Ishikawa (cell line): ENCODE results near the gene SLFN12L.

Experiments used
- CREB1 ChIP-seq: IDR thresholded peaks from 2 replicates; pipeline ENCODE4 v1.6.1; 2012; ENCODE audit warnings: low read depth
- EGR1 ChIP-seq: IDR thresholded peaks from 2 replicates; pipeline ENCODE4 v1.6.1; 2012
- EP300 ChIP-seq: IDR thresholded peaks from 2 replicates; pipeline ENCODE4 v1.6.1; 2012; ENCODE audit warnings: borderline replicate concordance
- FOXM1 ChIP-seq: IDR thresholded peaks from 2 replicates; pipeline ENCODE4 v1.6.1; 2012; ENCODE audit warnings: low read depth, borderline replicate concordance
- TAF1 ChIP-seq: IDR thresholded peaks from 2 replicates; pipeline ENCODE4 v1.6.1; 2012; ENCODE audit warnings: low read depth, mild to moderate bottlenecking
- YY1 ChIP-seq: IDR thresholded peaks from 2 replicates; pipeline ENCODE4 v1.6.1; 2012; ENCODE audit warnings: low read depth
- ZBTB7A ChIP-seq: IDR thresholded peaks from 2 replicates; pipeline ENCODE4 v1.6.1; 2012; ENCODE audit warnings: low read depth
- TF ChIP-seq, protein P1 (sequence below): IDR thresholded peaks from 2 replicates; pipeline ENCODE4 v1.6.1; 2012
- TF ChIP-seq, protein P2 (sequence below): IDR thresholded peaks from 2 replicates; pipeline ENCODE4 v1.6.1; 2012; ENCODE audit warnings: low read depth, mild to moderate bottlenecking
- TF ChIP-seq, protein P3 (sequence below): IDR thresholded peaks from 2 replicates; pipeline ENCODE4 v1.6.1; 2012

GRCh38 chr17:35449371-35449931 is 88.0 kb downstream of the SLFN12L start:
- TF ChIP-seq CREB1 (no peak), EGR1 (no peak), FOXM1 (no peak), ZBTB7A (no peak), YY1 (no peak), EP300 (no peak), TAF1 (no peak)
- TF ChIP-seq, protein P1, sequence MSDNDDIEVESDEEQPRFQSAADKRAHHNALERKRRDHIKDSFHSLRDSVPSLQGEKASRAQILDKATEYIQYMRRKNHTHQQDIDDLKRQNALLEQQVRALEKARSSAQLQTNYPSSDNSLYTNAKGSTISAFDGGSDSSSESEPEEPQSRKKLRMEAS: no peak
- TF ChIP-seq, protein P2, sequence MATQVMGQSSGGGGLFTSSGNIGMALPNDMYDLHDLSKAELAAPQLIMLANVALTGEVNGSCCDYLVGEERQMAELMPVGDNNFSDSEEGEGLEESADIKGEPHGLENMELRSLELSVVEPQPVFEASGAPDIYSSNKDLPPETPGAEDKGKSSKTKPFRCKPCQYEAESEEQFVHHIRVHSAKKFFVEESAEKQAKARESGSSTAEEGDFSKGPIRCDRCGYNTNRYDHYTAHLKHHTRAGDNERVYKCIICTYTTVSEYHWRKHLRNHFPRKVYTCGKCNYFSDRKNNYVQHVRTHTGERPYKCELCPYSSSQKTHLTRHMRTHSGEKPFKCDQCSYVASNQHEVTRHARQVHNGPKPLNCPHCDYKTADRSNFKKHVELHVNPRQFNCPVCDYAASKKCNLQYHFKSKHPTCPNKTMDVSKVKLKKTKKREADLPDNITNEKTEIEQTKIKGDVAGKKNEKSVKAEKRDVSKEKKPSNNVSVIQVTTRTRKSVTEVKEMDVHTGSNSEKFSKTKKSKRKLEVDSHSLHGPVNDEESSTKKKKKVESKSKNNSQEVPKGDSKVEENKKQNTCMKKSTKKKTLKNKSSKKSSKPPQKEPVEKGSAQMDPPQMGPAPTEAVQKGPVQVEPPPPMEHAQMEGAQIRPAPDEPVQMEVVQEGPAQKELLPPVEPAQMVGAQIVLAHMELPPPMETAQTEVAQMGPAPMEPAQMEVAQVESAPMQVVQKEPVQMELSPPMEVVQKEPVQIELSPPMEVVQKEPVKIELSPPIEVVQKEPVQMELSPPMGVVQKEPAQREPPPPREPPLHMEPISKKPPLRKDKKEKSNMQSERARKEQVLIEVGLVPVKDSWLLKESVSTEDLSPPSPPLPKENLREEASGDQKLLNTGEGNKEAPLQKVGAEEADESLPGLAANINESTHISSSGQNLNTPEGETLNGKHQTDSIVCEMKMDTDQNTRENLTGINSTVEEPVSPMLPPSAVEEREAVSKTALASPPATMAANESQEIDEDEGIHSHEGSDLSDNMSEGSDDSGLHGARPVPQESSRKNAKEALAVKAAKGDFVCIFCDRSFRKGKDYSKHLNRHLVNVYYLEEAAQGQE: no peak
- TF ChIP-seq, protein P3, sequence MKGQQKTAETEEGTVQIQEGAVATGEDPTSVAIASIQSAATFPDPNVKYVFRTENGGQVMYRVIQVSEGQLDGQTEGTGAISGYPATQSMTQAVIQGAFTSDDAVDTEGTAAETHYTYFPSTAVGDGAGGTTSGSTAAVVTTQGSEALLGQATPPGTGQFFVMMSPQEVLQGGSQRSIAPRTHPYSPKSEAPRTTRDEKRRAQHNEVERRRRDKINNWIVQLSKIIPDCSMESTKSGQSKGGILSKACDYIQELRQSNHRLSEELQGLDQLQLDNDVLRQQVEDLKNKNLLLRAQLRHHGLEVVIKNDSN: no peak
